Body of pancreas (tissue), 4 donors: ENCODE data around the gene TFCP2L1.

ENCODE experiments used
- POLR2A ChIP-seq, 3 donors: fragments of 450-650 bp; IDR thresholded peaks; one replicate each; pipeline ENCODE4 v1.6.1; 2016; ENCODE audit warnings: antibody characterized with exemption in 3 of 3, mild to moderate bottlenecking in 2 of 3
- TF ChIP-seq, protein P1 (sequence below), 7 experiments: fragments of 450-650 bp in 4 of 7; fragments of 200-600 bp in 3 of 7; sonication (generic) in 3 of 7; IDR thresholded peaks; one replicate each; pipeline ENCODE4 v1.5.1; 2016 to 2019; ENCODE audit warnings: antibody characterized with exemption in 7 of 7

DNA sequence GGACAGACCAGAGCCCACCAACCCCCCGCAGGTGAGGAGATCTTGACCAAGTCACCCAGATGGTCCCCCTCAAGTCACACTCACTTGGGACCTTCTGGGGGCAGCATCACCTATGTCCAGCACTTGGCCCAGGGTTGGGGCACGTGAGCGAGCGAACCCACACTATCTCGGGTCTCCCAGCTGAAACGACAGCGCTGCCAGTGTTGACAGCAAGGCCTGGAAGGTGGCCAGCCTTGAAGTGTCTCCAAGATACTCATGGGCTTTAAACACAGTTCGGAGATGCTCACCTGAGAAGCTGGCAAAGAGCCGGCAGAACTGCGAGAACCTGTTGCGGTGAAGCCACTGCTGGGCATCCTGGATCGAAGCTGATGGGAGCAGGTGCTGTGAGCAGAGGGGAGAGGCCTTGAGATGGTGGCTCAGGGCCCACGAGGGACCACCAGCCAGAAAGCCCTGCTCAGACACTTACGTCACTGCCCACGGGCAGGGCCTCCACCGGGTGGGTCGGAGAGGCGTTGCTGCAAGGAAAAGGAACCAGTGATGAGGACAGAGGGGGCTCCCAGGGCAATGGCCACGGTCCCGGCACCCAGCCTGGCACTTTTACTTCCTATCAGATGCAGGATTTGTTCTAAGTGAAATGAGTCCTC is 47.5 kb downstream of the TFCP2L1 start:
- TF ChIP-seq, protein P1, sequence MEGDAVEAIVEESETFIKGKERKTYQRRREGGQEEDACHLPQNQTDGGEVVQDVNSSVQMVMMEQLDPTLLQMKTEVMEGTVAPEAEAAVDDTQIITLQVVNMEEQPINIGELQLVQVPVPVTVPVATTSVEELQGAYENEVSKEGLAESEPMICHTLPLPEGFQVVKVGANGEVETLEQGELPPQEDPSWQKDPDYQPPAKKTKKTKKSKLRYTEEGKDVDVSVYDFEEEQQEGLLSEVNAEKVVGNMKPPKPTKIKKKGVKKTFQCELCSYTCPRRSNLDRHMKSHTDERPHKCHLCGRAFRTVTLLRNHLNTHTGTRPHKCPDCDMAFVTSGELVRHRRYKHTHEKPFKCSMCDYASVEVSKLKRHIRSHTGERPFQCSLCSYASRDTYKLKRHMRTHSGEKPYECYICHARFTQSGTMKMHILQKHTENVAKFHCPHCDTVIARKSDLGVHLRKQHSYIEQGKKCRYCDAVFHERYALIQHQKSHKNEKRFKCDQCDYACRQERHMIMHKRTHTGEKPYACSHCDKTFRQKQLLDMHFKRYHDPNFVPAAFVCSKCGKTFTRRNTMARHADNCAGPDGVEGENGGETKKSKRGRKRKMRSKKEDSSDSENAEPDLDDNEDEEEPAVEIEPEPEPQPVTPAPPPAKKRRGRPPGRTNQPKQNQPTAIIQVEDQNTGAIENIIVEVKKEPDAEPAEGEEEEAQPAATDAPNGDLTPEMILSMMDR (IDR thresholded peaks at IDR 0.05) = no peak
- TF ChIP-seq POLR2A (IDR thresholded peaks at IDR 0.05) = no peak
